HG02642 (cell line): ENCODE measurements around the gene HOXD11.

Experiments used
- ATAC-seq: cut with Tn5 transposase; IDR thresholded peaks from one replicate; pipeline ENCODE4 v1.9.1; 2021; ENCODE audit warnings: mild to moderate bottlenecking; ENCODE audit not compliant: unreplicated experiment, poor library complexity

Gene HOXD11

GRCh38 chr2:176106581-176107539 is at the start of gene HOXD11:
Gene HOXD11 (plus strand): TSS chr2:176107280. CDS start chr2:176107356, 76 bp downstream.
- no peak for ATAC-seq

- no peak for ATAC-seq
These were observed 43.1 kb upstream of the HOXD11 start for GRCh38 chr2:176063958-176064357.

GRCh38 chr2:176066645-176067588 is 40.2 kb upstream of the HOXD11 start:
- no peak for ATAC-seq

- no peak for ATAC-seq
These were observed 39.3 kb upstream of the HOXD11 start for GRCh38 chr2:176067589-176068418.

- ATAC-seq, result no peak
These were observed 38.7 kb upstream of the HOXD11 start for GRCh38 chr2:176068419-176068832.

- ATAC-seq, result no peak
These were observed 35.5 kb upstream of the HOXD11 start for GRCh38 chr2:176071330-176072291.

GRCh38 chr2:176072292-176072669 is 34.8 kb upstream of the HOXD11 start:
- ATAC-seq, result no peak

GRCh38 chr2:176072951-176073904 is 33.9 kb upstream of the HOXD11 start:
- ATAC-seq, result no peak

GRCh38 chr2:176074919-176075425 is 32.1 kb upstream of the HOXD11 start:
- no peak for ATAC-seq

GRCh38 chr2:176075481-176075880 is 31.6 kb upstream of the HOXD11 start:
- no peak for ATAC-seq

- ATAC-seq, result no peak
These were observed 31.0 kb upstream of the HOXD11 start for GRCh38 chr2:176076063-176076462.

GRCh38 chr2:176076796-176077195 is 30.3 kb upstream of the HOXD11 start:
- no peak for ATAC-seq

- ATAC-seq, result no peak
These were observed 28.4 kb upstream of the HOXD11 start for GRCh38 chr2:176078541-176079284.

- no peak for ATAC-seq
These were observed 27.7 kb upstream of the HOXD11 start for GRCh38 chr2:176079285-176079830.

- no peak for ATAC-seq
These were observed 27.1 kb upstream of the HOXD11 start for GRCh38 chr2:176079831-176080539.
